PC-3 (cell line): ENCODE results near the gene TCEANC.

Experiments
- EZH2phosphoT487 ChIP-seq: fragments of 300-600 bp; sonication (generic); IDR thresholded peaks from 2 replicates; pipeline ENCODE4 v1.6.1; 2018; ENCODE audit warnings: mild to moderate bottlenecking, antibody characterized with exemption, low read length, borderline replicate concordance
- TF ChIP-seq, protein P1 (sequence below): fragments of 300-600 bp; sonication (generic); conservative IDR thresholded peaks from 2 replicates; pipeline ENCODE4 v1.5.1; 2017; ENCODE audit warnings: antibody characterized with exemption, low read depth, mild to moderate bottlenecking, low read length

DNA sequence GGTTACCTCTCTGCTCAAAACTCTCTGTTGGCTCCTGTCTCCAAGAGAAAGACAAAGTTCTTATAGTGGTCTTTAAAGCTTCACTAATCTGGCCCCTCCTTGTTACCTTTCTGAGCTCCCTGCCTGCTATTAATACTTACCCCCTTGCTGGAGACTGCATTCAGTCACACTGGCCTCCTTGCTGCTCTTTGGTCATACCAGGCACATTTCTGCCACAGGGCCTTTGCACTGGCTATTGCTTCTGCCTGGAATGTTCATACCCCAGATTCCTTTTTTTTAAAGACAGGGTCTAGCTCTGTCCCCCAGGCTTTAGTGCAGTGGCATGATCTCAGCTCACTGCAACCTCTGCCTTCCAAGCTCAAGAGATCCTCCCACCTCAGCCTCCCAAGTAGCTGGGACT lies 20.1 kb downstream of the TCEANC start:
- TF ChIP-seq, protein P1, sequence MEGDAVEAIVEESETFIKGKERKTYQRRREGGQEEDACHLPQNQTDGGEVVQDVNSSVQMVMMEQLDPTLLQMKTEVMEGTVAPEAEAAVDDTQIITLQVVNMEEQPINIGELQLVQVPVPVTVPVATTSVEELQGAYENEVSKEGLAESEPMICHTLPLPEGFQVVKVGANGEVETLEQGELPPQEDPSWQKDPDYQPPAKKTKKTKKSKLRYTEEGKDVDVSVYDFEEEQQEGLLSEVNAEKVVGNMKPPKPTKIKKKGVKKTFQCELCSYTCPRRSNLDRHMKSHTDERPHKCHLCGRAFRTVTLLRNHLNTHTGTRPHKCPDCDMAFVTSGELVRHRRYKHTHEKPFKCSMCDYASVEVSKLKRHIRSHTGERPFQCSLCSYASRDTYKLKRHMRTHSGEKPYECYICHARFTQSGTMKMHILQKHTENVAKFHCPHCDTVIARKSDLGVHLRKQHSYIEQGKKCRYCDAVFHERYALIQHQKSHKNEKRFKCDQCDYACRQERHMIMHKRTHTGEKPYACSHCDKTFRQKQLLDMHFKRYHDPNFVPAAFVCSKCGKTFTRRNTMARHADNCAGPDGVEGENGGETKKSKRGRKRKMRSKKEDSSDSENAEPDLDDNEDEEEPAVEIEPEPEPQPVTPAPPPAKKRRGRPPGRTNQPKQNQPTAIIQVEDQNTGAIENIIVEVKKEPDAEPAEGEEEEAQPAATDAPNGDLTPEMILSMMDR, result no peak
- no peak for TF ChIP-seq EZH2phosphoT487
